ENCODE results near the gene RASL10B.

Gene RASL10B

GRCh38 chr17:35708951-35709350, 22.5 kb upstream of the RASL10B start:
- H3K4me3 Mint-ChIP-seq: no peak overlapping the region
- H3K36me3 Mint-ChIP-seq (ENCODE audit: low read depth): peaks cover 34% of the 10 kb centered on the region
- H3K4me1 Mint-ChIP-seq (ENCODE audit: low read depth): peaks cover 11% of the 10 kb centered on the region
- H3K27ac Mint-ChIP-seq: no peak overlapping the region
- H3K27me3 Mint-ChIP-seq: no peaks in the 10 kb centered on the region
- intact Hi-C loops (cut with micrococcal nuclease): no loop called here
- no peaks in the 10 kb centered on the region for H3K9me3 Mint-ChIP-seq

GRCh38 chr17:35709874-35710273, 21.6 kb upstream of the RASL10B start:
- no peak overlapping the region for H3K4me3 Mint-ChIP-seq
- intact Hi-C loops (cut with micrococcal nuclease): no loop called here
- peaks cover 34% of the 10 kb centered on the region for H3K36me3 Mint-ChIP-seq (ENCODE audit: low read depth)
- no peak overlapping the region for H3K27ac Mint-ChIP-seq
- no peaks in the 10 kb centered on the region for H3K27me3 Mint-ChIP-seq
- peaks cover 11% of the 10 kb centered on the region for H3K4me1 Mint-ChIP-seq (ENCODE audit: low read depth)
- H3K9me3 Mint-ChIP-seq: no peaks in the 10 kb centered on the region

- H3K4me3 Mint-ChIP-seq: no peak overlapping the region
- peaks cover 11% of the 10 kb centered on the region for H3K4me1 Mint-ChIP-seq (ENCODE audit: low read depth)
- no peak overlapping the region for H3K27ac Mint-ChIP-seq
- H3K9me3 Mint-ChIP-seq: no peaks in the 10 kb centered on the region
- intact Hi-C loops (cut with micrococcal nuclease): no loop called here
- peaks cover 28% of the 10 kb centered on the region for H3K36me3 Mint-ChIP-seq (ENCODE audit: low read depth)
- no peaks in the 10 kb centered on the region for H3K27me3 Mint-ChIP-seq
These were observed 20.5 kb upstream of the RASL10B start for GRCh38 chr17:35710950-35711349.

- no peak overlapping the region for H3K27ac Mint-ChIP-seq
- intact Hi-C loops (cut with micrococcal nuclease): no loop called here
- peaks cover 28% of the 10 kb centered on the region for H3K36me3 Mint-ChIP-seq (ENCODE audit: low read depth)
- H3K9me3 Mint-ChIP-seq: no peaks in the 10 kb centered on the region
- no peaks in the 10 kb centered on the region for H3K27me3 Mint-ChIP-seq
- H3K4me1 Mint-ChIP-seq (ENCODE audit: low read depth): no peaks in the 10 kb centered on the region
- no peak overlapping the region for H3K4me3 Mint-ChIP-seq
These were observed 18.2 kb upstream of the RASL10B start for GRCh38 chr17:35713069-35713728.

GRCh38 chr17:35714988-35715387, 16.5 kb upstream of the RASL10B start:
- intact Hi-C loops (cut with micrococcal nuclease): no loop called here
- H3K36me3 Mint-ChIP-seq (ENCODE audit: low read depth): peaks cover 20% of the 10 kb centered on the region
- no peak overlapping the region for H3K4me3 Mint-ChIP-seq
- no peaks in the 10 kb centered on the region for H3K9me3 Mint-ChIP-seq
- H3K27ac Mint-ChIP-seq: no peak overlapping the region
- no peaks in the 10 kb centered on the region for H3K4me1 Mint-ChIP-seq (ENCODE audit: low read depth)
- no peaks in the 10 kb centered on the region for H3K27me3 Mint-ChIP-seq

- Mint-ChIP-seq H3K9me3 (no peaks in the 10 kb centered on the region), H3K36me3 (ENCODE audit: low read depth) (peaks cover 20% of the 10 kb centered on the region), H3K27me3 (no peaks in the 10 kb centered on the region), H3K4me3 (no peak overlapping the region), H3K4me1 (ENCODE audit: low read depth) (no peaks in the 10 kb centered on the region), H3K27ac (no peak overlapping the region)
- intact Hi-C loops (cut with micrococcal nuclease): no loop called here
These were observed 16.0 kb upstream of the RASL10B start for GRCh38 chr17:35715416-35715815.

- intact Hi-C loops (cut with micrococcal nuclease): no loop called here
- H3K27me3 Mint-ChIP-seq: no peaks in the 10 kb centered on the region
- H3K36me3 Mint-ChIP-seq (ENCODE audit: low read depth): peaks cover 18% of the 10 kb centered on the region
- no peaks in the 10 kb centered on the region for H3K4me1 Mint-ChIP-seq (ENCODE audit: low read depth)
- H3K9me3 Mint-ChIP-seq: no peaks in the 10 kb centered on the region
- no peak overlapping the region for H3K27ac Mint-ChIP-seq
- no peak overlapping the region for H3K4me3 Mint-ChIP-seq
These were observed 15.3 kb upstream of the RASL10B start for GRCh38 chr17:35716173-35716572.

GRCh38 chr17:35716897-35717465, 14.5 kb upstream of the RASL10B start:
- Mint-ChIP-seq H3K4me3 (no peak overlapping the region), H3K27me3 (no peaks in the 10 kb centered on the region), H3K36me3 (ENCODE audit: low read depth) (peaks cover 19% of the 10 kb centered on the region), H3K27ac (no peak overlapping the region), H3K4me1 (ENCODE audit: low read depth) (no peaks in the 10 kb centered on the region), H3K9me3 (no peaks in the 10 kb centered on the region)
- intact Hi-C loops (cut with micrococcal nuclease): no loop called here

GRCh38 chr17:35717475-35717874, 14.0 kb upstream of the RASL10B start:
- no peaks in the 10 kb centered on the region for H3K9me3 Mint-ChIP-seq
- intact Hi-C loops (cut with micrococcal nuclease): no loop called here
- no peak overlapping the region for H3K27ac Mint-ChIP-seq
- H3K27me3 Mint-ChIP-seq: no peaks in the 10 kb centered on the region
- H3K36me3 Mint-ChIP-seq (ENCODE audit: low read depth): peaks cover 23% of the 10 kb centered on the region
- H3K4me1 Mint-ChIP-seq (ENCODE audit: low read depth): no peaks in the 10 kb centered on the region
- no peak overlapping the region for H3K4me3 Mint-ChIP-seq

GRCh38 chr17:35723735-35724134, 7.7 kb upstream of the RASL10B start:
- H3K27me3 Mint-ChIP-seq: no peaks in the 10 kb centered on the region
- intact Hi-C loops (cut with micrococcal nuclease): no loop called here
- H3K4me1 Mint-ChIP-seq (ENCODE audit: low read depth): peaks cover 9% of the 10 kb centered on the region
- no peak overlapping the region for H3K27ac Mint-ChIP-seq
- peaks cover 84% of the 10 kb centered on the region for H3K36me3 Mint-ChIP-seq (ENCODE audit: low read depth)
- H3K4me3 Mint-ChIP-seq: no peak overlapping the region
- H3K9me3 Mint-ChIP-seq: no peaks in the 10 kb centered on the region

- peaks cover 9% of the 10 kb centered on the region for H3K4me1 Mint-ChIP-seq (ENCODE audit: low read depth)
- H3K4me3 Mint-ChIP-seq: no peak overlapping the region
- H3K9me3 Mint-ChIP-seq: no peaks in the 10 kb centered on the region
- intact Hi-C loops (cut with micrococcal nuclease): no loop called here
- H3K27ac Mint-ChIP-seq: no peak overlapping the region
- peaks cover 4% of the 10 kb centered on the region for H3K27me3 Mint-ChIP-seq
- H3K36me3 Mint-ChIP-seq (ENCODE audit: low read depth): peaks cover 80% of the 10 kb centered on the region
These were observed 6.4 kb upstream of the RASL10B start for GRCh38 chr17:35725058-35725457.

GRCh38 chr17:35725802-35726126, 5.7 kb upstream of the RASL10B start:
- intact Hi-C loops (cut with micrococcal nuclease): no loop called here
- H3K36me3 Mint-ChIP-seq (ENCODE audit: low read depth): peaks cover 73% of the 10 kb centered on the region
- no peak overlapping the region for H3K4me3 Mint-ChIP-seq
- peaks cover 11% of the 10 kb centered on the region for H3K27me3 Mint-ChIP-seq
- peaks cover 16% of the 10 kb centered on the region for H3K4me1 Mint-ChIP-seq (ENCODE audit: low read depth)
- no peak overlapping the region for H3K27ac Mint-ChIP-seq
- no peaks in the 10 kb centered on the region for H3K9me3 Mint-ChIP-seq

- Mint-ChIP-seq H3K4me3 (no peak overlapping the region), H3K27me3 (peaks cover 17% of the 10 kb centered on the region), H3K4me1 (ENCODE audit: low read depth) (peaks cover 21% of the 10 kb centered on the region), H3K36me3 (ENCODE audit: low read depth) (peaks cover 71% of the 10 kb centered on the region), H3K9me3 (no peaks in the 10 kb centered on the region), H3K27ac (no peak overlapping the region)
- intact Hi-C loops (cut with micrococcal nuclease): no loop called here
These were observed 5.1 kb upstream of the RASL10B start for GRCh38 chr17:35726127-35726952.

GRCh38 chr17:35726953-35727460, 4.4 kb upstream of the RASL10B start:
- Mint-ChIP-seq H3K36me3 (ENCODE audit: low read depth) (peaks cover 64% of the 10 kb centered on the region), H3K4me1 (ENCODE audit: low read depth) (peaks cover 22% of the 10 kb centered on the region), H3K4me3 (no peak overlapping the region), H3K27me3 (peaks cover 20% of the 10 kb centered on the region), H3K27ac (no peak overlapping the region), H3K9me3 (no peaks in the 10 kb centered on the region)
- intact Hi-C loops (cut with micrococcal nuclease): no loop called here
